Measurements from ENCODE around the gene ZNF740.
A peak's percentile ranks its signal among the peaks of the same experiment; 100 is the strongest.

Gene ZNF740

GRCh38 chr12:53181935-53182334 lies 1.4 kb downstream of the ZNF740 start:
- no peak for FAIRE-seq
- no peak for DNase-seq (ENCODE audit: insufficient read length, low spot score)
- TF ChIP-seq POLR2A (IDR thresholded peaks at IDR 0.05; ENCODE audit: low read depth, low read length), result no peak

GRCh38 chr12:53182903-53183302 lies 2.4 kb downstream of the ZNF740 start:
- no peak for TF ChIP-seq POLR2A (IDR thresholded peaks at IDR 0.05; ENCODE audit: low read depth, low read length)
- DNase-seq (ENCODE audit: insufficient read length, low spot score) (no peak), FAIRE-seq (no peak)

GRCh38 chr12:53184828-53185227 lies 4.3 kb downstream of the ZNF740 start:
- DNase-seq (ENCODE audit: insufficient read length, low spot score) (no peak), FAIRE-seq (no peak)
- TF ChIP-seq POLR2A (IDR thresholded peaks at IDR 0.05; ENCODE audit: low read depth, low read length), result no peak

- no peak for TF ChIP-seq POLR2A (IDR thresholded peaks at IDR 0.05; ENCODE audit: low read depth, low read length)
- no peak for FAIRE-seq
- DNase-seq (ENCODE audit: insufficient read length, low spot score), result no peak
Measured at GRCh38 chr12:53185582-53186153, 5.1 kb downstream of the ZNF740 start.

- no peak for DNase-seq (ENCODE audit: insufficient read length, low spot score)
- no peak for TF ChIP-seq POLR2A (IDR thresholded peaks at IDR 0.05; ENCODE audit: low read depth, low read length)
- no peak for FAIRE-seq
Measured at GRCh38 chr12:53186745-53187144, 6.2 kb downstream of the ZNF740 start.

GRCh38 chr12:53187145-53187899 lies 6.8 kb downstream of the ZNF740 start:
- DNase-seq (ENCODE audit: insufficient read length, low spot score) (no peak), FAIRE-seq (no peak)
- no peak for TF ChIP-seq POLR2A (IDR thresholded peaks at IDR 0.05; ENCODE audit: low read depth, low read length)

GRCh38 chr12:53190108-53190729 lies 9.7 kb downstream of the ZNF740 start:
- FAIRE-seq (no peak), DNase-seq (ENCODE audit: insufficient read length, low spot score) (peak; percentile 78)
- no peak for TF ChIP-seq POLR2A (IDR thresholded peaks at IDR 0.05; ENCODE audit: low read depth, low read length)

GRCh38 chr12:53191096-53191884 lies 10.8 kb downstream of the ZNF740 start:
- DNase-seq (ENCODE audit: insufficient read length, low spot score) (no peak), FAIRE-seq (no peak)
- no peak for TF ChIP-seq POLR2A (IDR thresholded peaks at IDR 0.05; ENCODE audit: low read depth, low read length)

- TF ChIP-seq POLR2A (IDR thresholded peaks at IDR 0.05; ENCODE audit: low read depth, low read length), result no peak
- FAIRE-seq (no peak), DNase-seq (ENCODE audit: insufficient read length, low spot score) (no peak)
Measured at GRCh38 chr12:53191885-53192530, 11.5 kb downstream of the ZNF740 start.

- no peak for TF ChIP-seq POLR2A (IDR thresholded peaks at IDR 0.05; ENCODE audit: low read depth, low read length)
- FAIRE-seq (no peak), DNase-seq (ENCODE audit: insufficient read length, low spot score) (no peak)
Measured at GRCh38 chr12:53192531-53193021, 12.1 kb downstream of the ZNF740 start.

GRCh38 chr12:53193040-53193439 lies 12.5 kb downstream of the ZNF740 start:
- TF ChIP-seq POLR2A (IDR thresholded peaks at IDR 0.05; ENCODE audit: low read depth, low read length), result no peak
- FAIRE-seq, result no peak

GRCh38 chr12:53193985-53194716 lies 13.6 kb downstream of the ZNF740 start:
- TF ChIP-seq POLR2A (IDR thresholded peaks at IDR 0.05; ENCODE audit: low read depth, low read length), result no peak
- FAIRE-seq, result no peak
- DNase-seq (ENCODE audit: insufficient read length, low spot score), result no peak

More at GRCh38 chr12:53193040-53193439, 12.5 kb downstream of the ZNF740 start:
- DNase-seq (ENCODE audit: insufficient read length, low spot score), result no peak

- DNase-seq (ENCODE audit: insufficient read length, low spot score) (no peak), FAIRE-seq (no peak)
- TF ChIP-seq POLR2A (IDR thresholded peaks at IDR 0.05; ENCODE audit: low read depth, low read length), result no peak
Measured at GRCh38 chr12:53194973-53195372, 14.5 kb downstream of the ZNF740 start.
